ENCODE results near the gene OXLD1.

DNA sequence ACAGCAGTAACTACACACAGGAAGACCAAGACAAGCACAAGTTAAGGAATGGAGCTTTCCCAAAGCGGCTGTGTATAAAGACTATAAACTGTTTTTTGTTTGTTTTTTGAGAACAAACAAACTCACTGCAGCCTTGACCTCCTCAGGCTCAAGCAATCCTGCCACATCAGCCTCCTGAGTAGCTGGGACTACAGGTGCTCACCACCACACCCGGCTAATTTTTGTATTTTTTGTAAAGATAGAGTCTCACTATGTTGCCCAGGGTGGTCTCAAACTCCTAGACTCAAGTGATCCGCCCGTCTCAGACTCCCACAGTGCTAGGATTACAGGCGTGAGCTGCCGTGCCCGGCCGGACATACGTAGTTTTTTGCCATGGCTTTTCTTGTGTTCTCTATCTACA, 6.0 kb downstream of the OXLD1 start:
- TF ChIP-seq, protein P1, sequence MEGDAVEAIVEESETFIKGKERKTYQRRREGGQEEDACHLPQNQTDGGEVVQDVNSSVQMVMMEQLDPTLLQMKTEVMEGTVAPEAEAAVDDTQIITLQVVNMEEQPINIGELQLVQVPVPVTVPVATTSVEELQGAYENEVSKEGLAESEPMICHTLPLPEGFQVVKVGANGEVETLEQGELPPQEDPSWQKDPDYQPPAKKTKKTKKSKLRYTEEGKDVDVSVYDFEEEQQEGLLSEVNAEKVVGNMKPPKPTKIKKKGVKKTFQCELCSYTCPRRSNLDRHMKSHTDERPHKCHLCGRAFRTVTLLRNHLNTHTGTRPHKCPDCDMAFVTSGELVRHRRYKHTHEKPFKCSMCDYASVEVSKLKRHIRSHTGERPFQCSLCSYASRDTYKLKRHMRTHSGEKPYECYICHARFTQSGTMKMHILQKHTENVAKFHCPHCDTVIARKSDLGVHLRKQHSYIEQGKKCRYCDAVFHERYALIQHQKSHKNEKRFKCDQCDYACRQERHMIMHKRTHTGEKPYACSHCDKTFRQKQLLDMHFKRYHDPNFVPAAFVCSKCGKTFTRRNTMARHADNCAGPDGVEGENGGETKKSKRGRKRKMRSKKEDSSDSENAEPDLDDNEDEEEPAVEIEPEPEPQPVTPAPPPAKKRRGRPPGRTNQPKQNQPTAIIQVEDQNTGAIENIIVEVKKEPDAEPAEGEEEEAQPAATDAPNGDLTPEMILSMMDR (IDR thresholded peaks at IDR 0.05; ENCODE audit: borderline replicate concordance, extremely low read depth, low read length, poor library complexity, severe bottlenecking): no peak
- TF ChIP-seq EZH2 (IDR thresholded peaks at IDR 0.05; ENCODE audit: borderline replicate concordance, low read depth, low read length, severe bottlenecking): no peak

Measured in DND-41 (cell line).